Measurements from ENCODE around the gene ABCA1.

Gene ABCA1

GRCh38 chr9:104833696-104834095, 94.3 kb downstream of the ABCA1 start:
- H2AFZ ChIP-seq (ENCODE audit: low read depth, low read length), result no peak overlapping the region
- H3K4me1 ChIP-seq (ENCODE audit: insufficient read depth, low read length), result no peaks in the 10 kb centered on the region
- H3K4me3 ChIP-seq (ENCODE audit: low read length), result no peak overlapping the region
- H3K9me3 ChIP-seq (ENCODE audit: low read length), result no peaks in the 10 kb centered on the region
- no peaks in the 10 kb centered on the region for H3K27me3 ChIP-seq (ENCODE audit: insufficient read depth, low read length)
- H3K36me3 ChIP-seq (ENCODE audit: insufficient read depth, low read length), result peaks cover 81% of the 10 kb centered on the region

- H2AFZ ChIP-seq (ENCODE audit: low read depth, low read length), result no peak overlapping the region
- H3K4me3 ChIP-seq (ENCODE audit: low read length), result no peak overlapping the region
- peaks cover 88% of the 10 kb centered on the region for H3K36me3 ChIP-seq (ENCODE audit: insufficient read depth, low read length)
- H3K27me3 ChIP-seq (ENCODE audit: insufficient read depth, low read length), result no peaks in the 10 kb centered on the region
- H3K9me3 ChIP-seq (ENCODE audit: low read length), result no peaks in the 10 kb centered on the region
- no peaks in the 10 kb centered on the region for H3K4me1 ChIP-seq (ENCODE audit: insufficient read depth, low read length)
Measured at GRCh38 chr9:104831681-104832080, 96.3 kb downstream of the ABCA1 start.

- Histone ChIP-seq H3K36me3 (ENCODE audit: insufficient read depth, low read length) (peaks cover 94% of the 10 kb centered on the region), H3K27me3 (ENCODE audit: insufficient read depth, low read length) (no peaks in the 10 kb centered on the region), H3K4me3 (ENCODE audit: low read length) (no peak overlapping the region), H2AFZ (ENCODE audit: low read depth, low read length) (no peak overlapping the region), H3K9me3 (ENCODE audit: low read length) (no peaks in the 10 kb centered on the region), H3K4me1 (ENCODE audit: insufficient read depth, low read length) (no peaks in the 10 kb centered on the region)
Measured at GRCh38 chr9:104826911-104827310, 101.0 kb downstream of the ABCA1 start.

GRCh38 chr9:104826079-104826775, 101.7 kb downstream of the ABCA1 start:
- H3K4me1 ChIP-seq (ENCODE audit: insufficient read depth, low read length), result no peaks in the 10 kb centered on the region
- no peaks in the 10 kb centered on the region for H3K27me3 ChIP-seq (ENCODE audit: insufficient read depth, low read length)
- no peak overlapping the region for H3K4me3 ChIP-seq (ENCODE audit: low read length)
- peaks cover 94% of the 10 kb centered on the region for H3K36me3 ChIP-seq (ENCODE audit: insufficient read depth, low read length)
- H3K9me3 ChIP-seq (ENCODE audit: low read length), result no peaks in the 10 kb centered on the region
- no peak overlapping the region for H2AFZ ChIP-seq (ENCODE audit: low read depth, low read length)

- peaks cover 2% of the 10 kb centered on the region for H3K9me3 ChIP-seq (ENCODE audit: low read length)
- no peaks in the 10 kb centered on the region for H3K27me3 ChIP-seq (ENCODE audit: insufficient read depth, low read length)
- peaks cover 95% of the 10 kb centered on the region for H3K36me3 ChIP-seq (ENCODE audit: insufficient read depth, low read length)
- no peaks in the 10 kb centered on the region for H3K4me1 ChIP-seq (ENCODE audit: insufficient read depth, low read length)
- H3K4me3 ChIP-seq (ENCODE audit: low read length), result no peak overlapping the region
- H2AFZ ChIP-seq (ENCODE audit: low read depth, low read length), result no peak overlapping the region
Measured at GRCh38 chr9:104820336-104820735, 107.6 kb downstream of the ABCA1 start.

GRCh38 chr9:104819033-104819432, 108.9 kb downstream of the ABCA1 start:
- H2AFZ ChIP-seq (ENCODE audit: low read depth, low read length), result no peak overlapping the region
- H3K4me1 ChIP-seq (ENCODE audit: insufficient read depth, low read length), result no peaks in the 10 kb centered on the region
- no peak overlapping the region for H3K4me3 ChIP-seq (ENCODE audit: low read length)
- peaks cover 95% of the 10 kb centered on the region for H3K36me3 ChIP-seq (ENCODE audit: insufficient read depth, low read length)
- H3K27me3 ChIP-seq (ENCODE audit: insufficient read depth, low read length), result no peaks in the 10 kb centered on the region
- peaks cover 2% of the 10 kb centered on the region for H3K9me3 ChIP-seq (ENCODE audit: low read length)

GRCh38 chr9:104817437-104817836, 110.5 kb downstream of the ABCA1 start:
- Histone ChIP-seq H3K4me1 (ENCODE audit: insufficient read depth, low read length) (no peaks in the 10 kb centered on the region), H2AFZ (ENCODE audit: low read depth, low read length) (no peak overlapping the region), H3K27me3 (ENCODE audit: insufficient read depth, low read length) (no peaks in the 10 kb centered on the region), H3K4me3 (ENCODE audit: low read length) (no peak overlapping the region), H3K9me3 (ENCODE audit: low read length) (peaks cover 2% of the 10 kb centered on the region), H3K36me3 (ENCODE audit: insufficient read depth, low read length) (peaks cover 93% of the 10 kb centered on the region)

- peaks cover 92% of the 10 kb centered on the region for H3K36me3 ChIP-seq (ENCODE audit: insufficient read depth, low read length)
- no peaks in the 10 kb centered on the region for H3K4me1 ChIP-seq (ENCODE audit: insufficient read depth, low read length)
- peaks cover 2% of the 10 kb centered on the region for H3K9me3 ChIP-seq (ENCODE audit: low read length)
- H2AFZ ChIP-seq (ENCODE audit: low read depth, low read length), result no peak overlapping the region
- H3K4me3 ChIP-seq (ENCODE audit: low read length), result no peak overlapping the region
- H3K27me3 ChIP-seq (ENCODE audit: insufficient read depth, low read length), result no peaks in the 10 kb centered on the region
Measured at GRCh38 chr9:104815851-104816565, 111.9 kb downstream of the ABCA1 start.

GRCh38 chr9:104810421-104811339, 117.3 kb downstream of the ABCA1 start:
- Histone ChIP-seq H3K36me3 (ENCODE audit: insufficient read depth, low read length) (peaks cover 84% of the 10 kb centered on the region), H2AFZ (ENCODE audit: low read depth, low read length) (no peak overlapping the region), H3K4me1 (ENCODE audit: insufficient read depth, low read length) (no peaks in the 10 kb centered on the region), H3K4me3 (ENCODE audit: low read length) (no peak overlapping the region), H3K9me3 (ENCODE audit: low read length) (no peaks in the 10 kb centered on the region), H3K27me3 (ENCODE audit: insufficient read depth, low read length) (no peaks in the 10 kb centered on the region)

- H2AFZ ChIP-seq (ENCODE audit: low read depth, low read length), result no peak overlapping the region
- no peaks in the 10 kb centered on the region for H3K4me1 ChIP-seq (ENCODE audit: insufficient read depth, low read length)
- no peaks in the 10 kb centered on the region for H3K9me3 ChIP-seq (ENCODE audit: low read length)
- no peaks in the 10 kb centered on the region for H3K27me3 ChIP-seq (ENCODE audit: insufficient read depth, low read length)
- H3K4me3 ChIP-seq (ENCODE audit: low read length), result no peak overlapping the region
- H3K36me3 ChIP-seq (ENCODE audit: insufficient read depth, low read length), result peaks cover 83% of the 10 kb centered on the region
Measured at GRCh38 chr9:104808035-104808614, 119.8 kb downstream of the ABCA1 start.

- Histone ChIP-seq H2AFZ (ENCODE audit: low read depth, low read length) (no peak overlapping the region), H3K27me3 (ENCODE audit: insufficient read depth, low read length) (no peaks in the 10 kb centered on the region), H3K9me3 (ENCODE audit: low read length) (no peaks in the 10 kb centered on the region), H3K4me3 (ENCODE audit: low read length) (no peak overlapping the region), H3K36me3 (ENCODE audit: insufficient read depth, low read length) (peaks cover 78% of the 10 kb centered on the region), H3K4me1 (ENCODE audit: insufficient read depth, low read length) (no peaks in the 10 kb centered on the region)
Measured at GRCh38 chr9:104805441-104805840, 122.5 kb downstream of the ABCA1 start.

- Histone ChIP-seq H2AFZ (ENCODE audit: low read depth, low read length) (no peak overlapping the region), H3K9me3 (ENCODE audit: low read length) (no peaks in the 10 kb centered on the region), H3K4me3 (ENCODE audit: low read length) (no peak overlapping the region), H3K4me1 (ENCODE audit: insufficient read depth, low read length) (no peaks in the 10 kb centered on the region), H3K36me3 (ENCODE audit: insufficient read depth, low read length) (peaks cover 79% of the 10 kb centered on the region), H3K27me3 (ENCODE audit: insufficient read depth, low read length) (no peaks in the 10 kb centered on the region)
Measured at GRCh38 chr9:104802906-104803305, 125.0 kb downstream of the ABCA1 start.

GRCh38 chr9:104802110-104802509, 125.8 kb downstream of the ABCA1 start:
- Histone ChIP-seq H3K36me3 (ENCODE audit: insufficient read depth, low read length) (peaks cover 87% of the 10 kb centered on the region), H2AFZ (ENCODE audit: low read depth, low read length) (no peak overlapping the region), H3K4me1 (ENCODE audit: insufficient read depth, low read length) (no peaks in the 10 kb centered on the region), H3K27me3 (ENCODE audit: insufficient read depth, low read length) (no peaks in the 10 kb centered on the region), H3K4me3 (ENCODE audit: low read length) (no peak overlapping the region), H3K9me3 (ENCODE audit: low read length) (no peaks in the 10 kb centered on the region)
